WTC11 (cell line): ENCODE data around the gene CARD11. TPM values are rescaled to one million over a fixed set of nuclear protein-coding genes. Genes with fewer than 3 reads are reported as not detected.

ENCODE experiments used
- ATAC-seq: fragments of 200-7000 bp; cut with Tn5 transposase; 2 replicates; pipeline ENCODE4 v1.10.0; 2021; ENCODE audit warnings: mild to moderate bottlenecking, moderate library complexity
- CTCF ChIA-PET: fragments of 300-600 bp; sonication (Branson Sonifier 250); formaldehyde crosslinking; loops from one replicate; lab custom pipeline; 2021; ENCODE audit warnings: antibody characterized with exemption; lab: Charles Lee
- POLR2A ChIA-PET: fragments of 350-600 bp; sonication (Branson Sonifier 250); formaldehyde crosslinking; loops from one replicate; lab custom pipeline; 2021; ENCODE audit warnings: antibody characterized with exemption; lab: Charles Lee
- DNase-seq: peaks from one replicate; pipeline ENCODE4 v3.0.0; 2021; ENCODE audit warnings: low spot score
- H3K27ac Mint-ChIP-seq: 2 replicates; pipeline ENCODE4 v1.8.0; 2021; ENCODE audit warnings: mixed read lengths
- H3K27me3 Mint-ChIP-seq: 2 replicates; pipeline ENCODE4 v1.8.0; 2021; ENCODE audit warnings: low read depth, mild to moderate bottlenecking, moderate library complexity, mixed read lengths
- H3K36me3 Mint-ChIP-seq: 2 replicates; pipeline ENCODE4 v1.8.0; 2021; ENCODE audit warnings: mixed read lengths
- H3K4me1 Mint-ChIP-seq: 2 replicates; pipeline ENCODE4 v1.8.0; 2022; ENCODE audit warnings: mixed read lengths
- H3K4me3 Mint-ChIP-seq: 2 replicates; pipeline ENCODE4 v1.8.0; 2021; ENCODE audit warnings: mild to moderate bottlenecking, moderate library complexity, mixed read lengths
- H3K9me3 Mint-ChIP-seq: 2 replicates; pipeline ENCODE4 v1.8.0; 2021; ENCODE audit warnings: mixed read lengths
- GABPB1 ChIP-seq: sonication (generic); formaldehyde crosslinking; IDR thresholded peaks from 2 replicates; pipeline ENCODE4 v1.8.1; 2023; ENCODE audit warnings: mild to moderate bottlenecking, missing genetic modification reagents
- GRHL2 ChIP-seq: fragments of 250-450 bp; sonication (Bioruptor Pico); IDR thresholded peaks from 2 replicates; pipeline ENCODE4 v1.8.0; 2022; ENCODE audit warnings: mild to moderate bottlenecking, moderate library complexity; ENCODE audit not compliant: insufficient replicate concordance, severe bottlenecking
- KAT7 ChIP-seq: sonication (generic); formaldehyde crosslinking; IDR thresholded peaks from 2 replicates; pipeline ENCODE4 v1.8.1; 2023; ENCODE audit warnings: missing genetic modification reagents, mild to moderate bottlenecking, borderline replicate concordance
- RELA ChIP-seq: sonication (generic); formaldehyde crosslinking; IDR thresholded peaks from 2 replicates; pipeline ENCODE4 v1.8.1; 2022; ENCODE audit warnings: missing genetic modification reagents, mild to moderate bottlenecking, borderline replicate concordance
- RORB ChIP-seq: fragments of 250-450 bp; sonication (Bioruptor Pico); IDR thresholded peaks from 2 replicates; pipeline ENCODE4 v1.9.0; 2021; ENCODE audit warnings: mild to moderate bottlenecking
- SMAD4 ChIP-seq: sonication (generic); formaldehyde crosslinking; IDR thresholded peaks from 2 replicates; pipeline ENCODE4 v1.8.0; 2022; ENCODE audit warnings: mild to moderate bottlenecking, missing genetic modification reagents
- SOX15 ChIP-seq: fragments of 250-450 bp; sonication (Bioruptor Pico); IDR thresholded peaks from 2 replicates; pipeline ENCODE4 v1.9.0; 2021; ENCODE audit warnings: mild to moderate bottlenecking
- TEAD1 ChIP-seq: sonication (generic); formaldehyde crosslinking; IDR thresholded peaks from 2 replicates; pipeline ENCODE4 v1.8.0; 2022; ENCODE audit warnings: mild to moderate bottlenecking, missing genetic modification reagents
- TP53 ChIP-seq: sonication (generic); formaldehyde crosslinking; IDR thresholded peaks from 2 replicates; pipeline ENCODE4 v1.8.1; 2023; ENCODE audit warnings: mild to moderate bottlenecking, missing genetic modification reagents
- ZNF263 ChIP-seq: sonication (generic); formaldehyde crosslinking; IDR thresholded peaks from 2 replicates; pipeline ENCODE4 v1.8.1; 2022; ENCODE audit warnings: low read depth, mild to moderate bottlenecking, moderate library complexity, missing genetic modification reagents
- ZNF416 ChIP-seq: fragments of 250-450 bp; sonication (Bioruptor Pico); IDR thresholded peaks from 2 replicates; pipeline ENCODE4 v1.9.0; 2021; ENCODE audit warnings: mild to moderate bottlenecking, inconsistent platforms
- total RNA-seq: library from RNA; stranded (reverse); gene quantifications from 3 replicates; pipeline ENCODE4 v1.2.3, GENCODE V29; 2021
- TF ChIP-seq, protein P1 (sequence below): sonication (generic); formaldehyde crosslinking; IDR thresholded peaks from 2 replicates; pipeline ENCODE4 v1.8.1; 2022; ENCODE audit warnings: missing genetic modification reagents, borderline replicate concordance
- TF ChIP-seq, protein P2 (sequence below): sonication (generic); formaldehyde crosslinking; IDR thresholded peaks from 2 replicates; pipeline ENCODE4 v1.8.0; 2023; ENCODE audit warnings: mild to moderate bottlenecking, missing genetic modification reagents
- TF ChIP-seq, protein P3 (sequence below): fragments of 250-450 bp; sonication (Bioruptor Pico); IDR thresholded peaks from 2 replicates; pipeline ENCODE4 v1.8.0; 2021; ENCODE audit warnings: mild to moderate bottlenecking
- TF ChIP-seq, protein P4 (sequence below): fragments of 250-450 bp; sonication (Bioruptor Pico); IDR thresholded peaks from 2 replicates; pipeline ENCODE4 v1.9.0; 2021; ENCODE audit warnings: mild to moderate bottlenecking
- TF ChIP-seq, protein P5 (sequence below): sonication (generic); formaldehyde crosslinking; IDR thresholded peaks from 2 replicates; pipeline ENCODE4 v1.8.1; 2022; ENCODE audit warnings: mild to moderate bottlenecking, moderate library complexity, missing genetic modification reagents
- TF ChIP-seq, protein P6 (sequence below): sonication (generic); formaldehyde crosslinking; IDR thresholded peaks from 2 replicates; pipeline ENCODE4 v1.8.0; 2022; ENCODE audit warnings: mild to moderate bottlenecking, missing genetic modification reagents
- TF ChIP-seq, protein P7 (sequence below): sonication (generic); formaldehyde crosslinking; IDR thresholded peaks from 2 replicates; pipeline ENCODE4 v1.8.0; 2022; ENCODE audit warnings: mild to moderate bottlenecking, missing genetic modification reagents

CARD11 gene
- total RNA-seq, 1 experiment from 2014 or later: 40.8 TPM

DNA sequence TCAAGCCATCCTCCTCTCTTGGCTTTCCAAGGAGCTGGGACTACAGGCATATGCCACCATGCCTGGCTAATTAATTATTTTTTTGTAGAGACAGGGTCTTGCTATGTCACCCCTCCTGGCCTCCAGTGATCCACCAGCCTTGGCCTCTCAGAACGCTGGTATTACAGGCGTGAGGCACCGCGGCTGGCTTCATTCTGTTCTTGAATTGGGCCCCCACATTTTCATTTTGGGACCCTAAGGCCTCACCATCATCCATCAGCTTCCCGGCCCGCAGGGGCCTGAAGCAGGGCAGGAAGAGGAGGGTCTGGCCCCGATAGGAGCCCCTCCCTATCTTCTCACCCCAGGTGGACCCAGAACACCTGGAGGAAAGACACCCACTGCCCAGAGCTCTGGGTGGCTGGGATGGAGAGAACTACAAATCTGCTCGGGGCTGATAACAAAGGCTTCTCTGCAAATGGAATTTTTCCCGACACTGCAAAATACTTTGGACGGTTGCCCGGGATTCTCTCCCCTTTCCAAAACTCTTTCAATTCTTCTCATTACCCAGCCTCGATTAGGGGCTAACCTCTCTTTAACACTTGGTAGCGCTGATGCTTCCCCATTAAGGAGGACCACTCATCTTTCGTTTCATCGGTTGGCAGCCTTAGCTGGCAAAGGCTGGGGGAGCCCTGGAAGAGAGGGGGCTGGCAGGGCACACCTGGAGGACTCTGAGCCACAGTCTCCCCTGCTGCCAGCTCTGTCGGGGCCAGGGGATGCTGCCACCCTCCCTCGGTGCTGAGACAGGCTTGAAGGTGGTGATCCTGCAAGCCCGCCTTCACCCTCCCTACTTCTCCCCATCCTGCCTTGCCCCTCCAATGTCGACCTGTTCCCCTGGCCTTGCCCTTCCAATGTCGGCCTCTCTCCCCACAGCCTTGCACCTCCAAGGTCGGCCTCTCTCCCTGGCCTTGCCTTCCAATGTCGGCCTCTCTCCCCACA, 118.5 kb downstream of the CARD11 start (continued):
- TF ChIP-seq, protein P1, sequence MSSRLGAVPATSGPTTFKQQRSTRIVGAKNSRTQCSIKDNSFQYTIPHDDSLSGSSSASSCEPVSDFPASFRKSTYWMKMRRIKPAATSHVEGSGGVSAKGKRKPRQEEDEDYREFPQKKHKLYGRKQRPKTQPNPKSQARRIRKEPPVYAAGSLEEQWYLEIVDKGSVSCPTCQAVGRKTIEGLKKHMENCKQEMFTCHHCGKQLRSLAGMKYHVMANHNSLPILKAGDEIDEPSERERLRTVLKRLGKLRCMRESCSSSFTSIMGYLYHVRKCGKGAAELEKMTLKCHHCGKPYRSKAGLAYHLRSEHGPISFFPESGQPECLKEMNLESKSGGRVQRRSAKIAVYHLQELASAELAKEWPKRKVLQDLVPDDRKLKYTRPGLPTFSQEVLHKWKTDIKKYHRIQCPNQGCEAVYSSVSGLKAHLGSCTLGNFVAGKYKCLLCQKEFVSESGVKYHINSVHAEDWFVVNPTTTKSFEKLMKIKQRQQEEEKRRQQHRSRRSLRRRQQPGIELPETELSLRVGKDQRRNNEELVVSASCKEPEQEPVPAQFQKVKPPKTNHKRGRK (CRISPR knock-in tag): no peak
- TF ChIP-seq, protein P2, sequence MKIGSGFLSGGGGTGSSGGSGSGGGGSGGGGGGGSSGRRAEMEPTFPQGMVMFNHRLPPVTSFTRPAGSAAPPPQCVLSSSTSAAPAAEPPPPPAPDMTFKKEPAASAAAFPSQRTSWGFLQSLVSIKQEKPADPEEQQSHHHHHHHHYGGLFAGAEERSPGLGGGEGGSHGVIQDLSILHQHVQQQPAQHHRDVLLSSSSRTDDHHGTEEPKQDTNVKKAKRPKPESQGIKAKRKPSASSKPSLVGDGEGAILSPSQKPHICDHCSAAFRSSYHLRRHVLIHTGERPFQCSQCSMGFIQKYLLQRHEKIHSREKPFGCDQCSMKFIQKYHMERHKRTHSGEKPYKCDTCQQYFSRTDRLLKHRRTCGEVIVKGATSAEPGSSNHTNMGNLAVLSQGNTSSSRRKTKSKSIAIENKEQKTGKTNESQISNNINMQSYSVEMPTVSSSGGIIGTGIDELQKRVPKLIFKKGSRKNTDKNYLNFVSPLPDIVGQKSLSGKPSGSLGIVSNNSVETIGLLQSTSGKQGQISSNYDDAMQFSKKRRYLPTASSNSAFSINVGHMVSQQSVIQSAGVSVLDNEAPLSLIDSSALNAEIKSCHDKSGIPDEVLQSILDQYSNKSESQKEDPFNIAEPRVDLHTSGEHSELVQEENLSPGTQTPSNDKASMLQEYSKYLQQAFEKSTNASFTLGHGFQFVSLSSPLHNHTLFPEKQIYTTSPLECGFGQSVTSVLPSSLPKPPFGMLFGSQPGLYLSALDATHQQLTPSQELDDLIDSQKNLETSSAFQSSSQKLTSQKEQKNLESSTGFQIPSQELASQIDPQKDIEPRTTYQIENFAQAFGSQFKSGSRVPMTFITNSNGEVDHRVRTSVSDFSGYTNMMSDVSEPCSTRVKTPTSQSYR (CRISPR knock-in tag): no peak
- TF ChIP-seq, protein P3, sequence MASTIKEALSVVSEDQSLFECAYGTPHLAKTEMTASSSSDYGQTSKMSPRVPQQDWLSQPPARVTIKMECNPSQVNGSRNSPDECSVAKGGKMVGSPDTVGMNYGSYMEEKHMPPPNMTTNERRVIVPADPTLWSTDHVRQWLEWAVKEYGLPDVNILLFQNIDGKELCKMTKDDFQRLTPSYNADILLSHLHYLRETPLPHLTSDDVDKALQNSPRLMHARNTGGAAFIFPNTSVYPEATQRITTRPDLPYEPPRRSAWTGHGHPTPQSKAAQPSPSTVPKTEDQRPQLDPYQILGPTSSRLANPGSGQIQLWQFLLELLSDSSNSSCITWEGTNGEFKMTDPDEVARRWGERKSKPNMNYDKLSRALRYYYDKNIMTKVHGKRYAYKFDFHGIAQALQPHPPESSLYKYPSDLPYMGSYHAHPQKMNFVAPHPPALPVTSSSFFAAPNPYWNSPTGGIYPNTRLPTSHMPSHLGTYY (CRISPR knock-in tag): no peak

DNA sequence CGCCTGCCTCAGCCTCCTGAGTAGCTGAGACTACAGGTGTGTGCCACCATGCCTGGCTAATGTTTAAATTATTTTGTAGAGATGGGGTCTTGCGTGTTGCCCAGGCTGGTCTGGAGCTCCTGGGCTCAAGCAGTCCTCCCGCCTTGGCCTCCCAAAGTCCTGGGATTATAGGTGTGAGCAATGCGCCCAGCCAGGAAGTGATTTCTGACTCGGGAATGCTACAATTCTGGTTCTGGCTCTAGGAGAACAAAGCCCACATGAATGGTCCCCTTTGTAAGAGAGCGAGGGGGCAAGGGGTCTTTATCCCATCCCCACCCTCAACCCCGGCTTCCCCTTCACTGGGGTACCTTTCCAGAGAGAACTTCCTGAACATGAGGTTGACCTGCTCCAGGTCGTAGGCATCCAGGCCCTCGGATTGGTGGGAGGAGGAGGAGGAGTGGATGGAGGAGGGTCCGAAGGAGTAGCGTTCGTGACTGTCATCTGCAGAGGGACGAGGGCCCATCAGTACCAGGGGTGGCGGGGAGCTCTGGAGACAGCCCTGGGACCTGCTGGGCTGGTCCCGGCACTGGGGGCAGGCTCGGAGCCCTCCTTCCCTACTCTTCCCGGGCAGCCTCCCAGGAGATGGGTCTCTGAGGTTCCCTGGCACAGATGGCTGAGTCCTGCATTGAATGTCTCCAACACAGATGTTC, 119.6 kb downstream of the CARD11 start:
- Mint-ChIP-seq H3K9me3 (peaks cover 12% of the 10 kb centered on the region), H3K4me3 (no peak overlapping the region), H3K36me3 (peaks cover 11% of the 10 kb centered on the region), H3K27ac (no peak overlapping the region), H3K27me3 (no peaks in the 10 kb centered on the region), H3K4me1 (no peaks in the 10 kb centered on the region)
- ChIA-PET POLR2A (no interaction called here), CTCF (interaction anchor here (0.9 to 2.8 kb wide), 4 partner anchors 9 to 141 kb away, joined by 3 to 23 read pairs (median 6); no protein-coding TSS in a partner anchor)
- ATAC-seq (no peak), DNase-seq (no peak)
- TF ChIP-seq GABPB1 (CRISPR knock-in tag): no peak

DNA sequence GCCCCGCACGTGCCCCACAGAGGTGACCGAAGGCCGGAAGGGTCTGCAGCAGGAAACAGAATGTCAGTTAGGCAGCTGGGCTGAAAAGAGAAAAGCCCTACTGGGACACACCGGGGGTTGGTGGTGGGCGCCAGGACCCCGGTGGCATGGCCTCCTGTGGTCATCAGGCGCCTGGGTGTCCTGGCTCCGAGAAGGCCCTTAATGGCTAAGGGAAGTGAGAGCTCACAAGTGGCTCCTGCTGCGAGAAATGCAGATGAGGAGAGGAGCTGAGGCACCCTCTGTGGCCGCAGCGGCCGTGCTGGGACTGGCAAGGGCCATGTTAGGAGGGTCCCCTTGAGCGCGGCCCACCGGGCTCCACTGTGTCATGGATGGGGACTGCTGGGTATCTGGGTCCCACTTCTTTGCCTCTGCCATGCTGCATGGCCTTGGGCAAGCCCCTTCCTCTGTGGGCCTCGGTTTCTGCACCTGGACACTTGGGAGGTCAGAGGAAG, 120.3 kb downstream of the CARD11 start:
- ATAC-seq (no peak), DNase-seq (no peak)
- ChIA-PET CTCF (interaction anchor here (0.9 to 2.8 kb wide), 6 partner anchors 12 to 142 kb away, joined by 3 to 23 read pairs (median 6); no protein-coding TSS in a partner anchor), POLR2A (no interaction called here)
- Mint-ChIP-seq H3K27me3 (no peaks in the 10 kb centered on the region), H3K27ac (no peak overlapping the region), H3K4me1 (no peaks in the 10 kb centered on the region), H3K9me3 (peaks cover 12% of the 10 kb centered on the region), H3K36me3 (peaks cover 15% of the 10 kb centered on the region), H3K4me3 (no peak overlapping the region)
- TF ChIP-seq ZNF263 (CRISPR knock-in tag): no peak
- no peak for TF ChIP-seq SMAD4
- no peak for TF ChIP-seq RORB
- TF ChIP-seq RELA (CRISPR knock-in tag): no peak
- no peak for TF ChIP-seq ZNF416 (CRISPR knock-in tag)
- TF ChIP-seq, protein P4, sequence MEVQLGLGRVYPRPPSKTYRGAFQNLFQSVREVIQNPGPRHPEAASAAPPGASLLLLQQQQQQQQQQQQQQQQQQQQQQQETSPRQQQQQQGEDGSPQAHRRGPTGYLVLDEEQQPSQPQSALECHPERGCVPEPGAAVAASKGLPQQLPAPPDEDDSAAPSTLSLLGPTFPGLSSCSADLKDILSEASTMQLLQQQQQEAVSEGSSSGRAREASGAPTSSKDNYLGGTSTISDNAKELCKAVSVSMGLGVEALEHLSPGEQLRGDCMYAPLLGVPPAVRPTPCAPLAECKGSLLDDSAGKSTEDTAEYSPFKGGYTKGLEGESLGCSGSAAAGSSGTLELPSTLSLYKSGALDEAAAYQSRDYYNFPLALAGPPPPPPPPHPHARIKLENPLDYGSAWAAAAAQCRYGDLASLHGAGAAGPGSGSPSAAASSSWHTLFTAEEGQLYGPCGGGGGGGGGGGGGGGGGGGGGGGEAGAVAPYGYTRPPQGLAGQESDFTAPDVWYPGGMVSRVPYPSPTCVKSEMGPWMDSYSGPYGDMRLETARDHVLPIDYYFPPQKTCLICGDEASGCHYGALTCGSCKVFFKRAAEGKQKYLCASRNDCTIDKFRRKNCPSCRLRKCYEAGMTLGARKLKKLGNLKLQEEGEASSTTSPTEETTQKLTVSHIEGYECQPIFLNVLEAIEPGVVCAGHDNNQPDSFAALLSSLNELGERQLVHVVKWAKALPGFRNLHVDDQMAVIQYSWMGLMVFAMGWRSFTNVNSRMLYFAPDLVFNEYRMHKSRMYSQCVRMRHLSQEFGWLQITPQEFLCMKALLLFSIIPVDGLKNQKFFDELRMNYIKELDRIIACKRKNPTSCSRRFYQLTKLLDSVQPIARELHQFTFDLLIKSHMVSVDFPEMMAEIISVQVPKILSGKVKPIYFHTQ: no peak
- TF ChIP-seq TP53: no peak
- TF ChIP-seq KAT7: no peak
- TF ChIP-seq, protein P5, sequence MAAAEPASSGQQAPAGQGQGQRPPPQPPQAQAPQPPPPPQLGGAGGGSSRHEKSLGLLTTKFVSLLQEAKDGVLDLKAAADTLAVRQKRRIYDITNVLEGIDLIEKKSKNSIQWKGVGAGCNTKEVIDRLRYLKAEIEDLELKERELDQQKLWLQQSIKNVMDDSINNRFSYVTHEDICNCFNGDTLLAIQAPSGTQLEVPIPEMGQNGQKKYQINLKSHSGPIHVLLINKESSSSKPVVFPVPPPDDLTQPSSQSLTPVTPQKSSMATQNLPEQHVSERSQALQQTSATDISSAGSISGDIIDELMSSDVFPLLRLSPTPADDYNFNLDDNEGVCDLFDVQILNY: no peak
- TF ChIP-seq, protein P6, sequence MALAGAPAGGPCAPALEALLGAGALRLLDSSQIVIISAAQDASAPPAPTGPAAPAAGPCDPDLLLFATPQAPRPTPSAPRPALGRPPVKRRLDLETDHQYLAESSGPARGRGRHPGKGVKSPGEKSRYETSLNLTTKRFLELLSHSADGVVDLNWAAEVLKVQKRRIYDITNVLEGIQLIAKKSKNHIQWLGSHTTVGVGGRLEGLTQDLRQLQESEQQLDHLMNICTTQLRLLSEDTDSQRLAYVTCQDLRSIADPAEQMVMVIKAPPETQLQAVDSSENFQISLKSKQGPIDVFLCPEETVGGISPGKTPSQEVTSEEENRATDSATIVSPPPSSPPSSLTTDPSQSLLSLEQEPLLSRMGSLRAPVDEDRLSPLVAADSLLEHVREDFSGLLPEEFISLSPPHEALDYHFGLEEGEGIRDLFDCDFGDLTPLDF (CRISPR knock-in tag): no peak
- TF ChIP-seq, protein P7, sequence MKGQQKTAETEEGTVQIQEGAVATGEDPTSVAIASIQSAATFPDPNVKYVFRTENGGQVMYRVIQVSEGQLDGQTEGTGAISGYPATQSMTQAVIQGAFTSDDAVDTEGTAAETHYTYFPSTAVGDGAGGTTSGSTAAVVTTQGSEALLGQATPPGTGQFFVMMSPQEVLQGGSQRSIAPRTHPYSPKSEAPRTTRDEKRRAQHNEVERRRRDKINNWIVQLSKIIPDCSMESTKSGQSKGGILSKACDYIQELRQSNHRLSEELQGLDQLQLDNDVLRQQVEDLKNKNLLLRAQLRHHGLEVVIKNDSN (CRISPR knock-in tag): no peak
- no peak for TF ChIP-seq SOX15 (CRISPR knock-in tag)
- TF ChIP-seq TEAD1: no peak
- no peak for TF ChIP-seq GRHL2 (CRISPR knock-in tag)
